GM19240 (cell line): Measurements from ENCODE around the gene OR2L13.
"Not testable (repeated sequence)": the region's sequence is repeated elsewhere in the genome, so short reads cannot be mapped to it uniquely, and the experiment has no call there.

Experiments
- DNase-seq: peaks from one replicate; pipeline ENCODE4 v3.0.0; 2011; ENCODE audit warnings: low spot score; ENCODE audit not compliant: insufficient read length

OR2L13 gene

GRCh38 chr1:248094884-248095283 is at the start of gene OR2L13:
TSS of gene OR2L13 (plus strand) at chr1:248095184. CDS start at chr1:248099376, 4,192 bp downstream.
- DNase-seq: no peak

- DNase-seq: no peak
Measured at GRCh38 chr1:248045209-248045608, 49.8 kb upstream of the OR2L13 start.

- DNase-seq: no peak
Measured at GRCh38 chr1:248046536-248046935, 48.4 kb upstream of the OR2L13 start, which contains the start of gene OR2L3. TSS of gene OR2L3 (plus strand) at chr1:248046836. CDS start at chr1:248060682, 13,846 bp downstream.

GRCh38 chr1:248047008-248047407 is 48.0 kb upstream of the OR2L13 start:
- no peak for DNase-seq

GRCh38 chr1:248054671-248055070 is 40.3 kb upstream of the OR2L13 start:
- no peak for DNase-seq

GRCh38 chr1:248055261-248055660 is 39.7 kb upstream of the OR2L13 start:
- no peak for DNase-seq

- no peak for DNase-seq
Measured at GRCh38 chr1:248065071-248065470, 29.9 kb upstream of the OR2L13 start.

GRCh38 chr1:248065604-248066003 is 29.4 kb upstream of the OR2L13 start:
- DNase-seq: no peak

- DNase-seq: not testable (repeated sequence)
Measured at GRCh38 chr1:248083864-248084263, 11.1 kb upstream of the OR2L13 start.

- no peak for DNase-seq
Measured at GRCh38 chr1:248098529-248098928, 3.5 kb downstream of the OR2L13 start.

- DNase-seq: no peak
Measured at GRCh38 chr1:248102847-248103246, 7.9 kb downstream of the OR2L13 start.

GRCh38 chr1:248111157-248111556 is 16.2 kb downstream of the OR2L13 start:
- DNase-seq: no peak

- DNase-seq: no peak
Measured at GRCh38 chr1:248114890-248115289, 19.9 kb downstream of the OR2L13 start.

GRCh38 chr1:248127653-248128052 is 32.7 kb downstream of the OR2L13 start:
- no peak for DNase-seq

GRCh38 chr1:248136811-248137210 is 41.8 kb downstream of the OR2L13 start:
- DNase-seq: no peak

GRCh38 chr1:248140846-248141245 is 45.9 kb downstream of the OR2L13 start:
- no peak for DNase-seq

GRCh38 chr1:248143311-248143710 is 48.3 kb downstream of the OR2L13 start:
- DNase-seq: no peak

GRCh38 chr1:248144513-248145198 is 49.7 kb downstream of the OR2L13 start, which contains the start of gene OR2M5:
TSS of gene OR2M5 (plus strand) at chr1:248145148. CDS start at chr1:248145148, 0 bp downstream.
- no peak for DNase-seq
